Measurements from ENCODE around the gene SMIM1.

SMIM1 gene

GRCh38 chr1:3731583-3732433, 40.7 kb upstream of the SMIM1 start:
- Histone ChIP-seq H3K79me2 (ENCODE audit: control insufficient read depth, insufficient read depth, low read length, unreplicated experiment) (no peaks in the 10 kb centered on the region), H2AFZ (ENCODE audit: low read length, unreplicated experiment) (no peak overlapping the region), H3K36me3 (ENCODE audit: insufficient read depth, low read length) (no peaks in the 10 kb centered on the region), H3K27me3 (ENCODE audit: insufficient read depth, low read length) (peaks cover 16% of the 10 kb centered on the region; the same call in 1 of the 2 replicates), H3K4me1 (ENCODE audit: control insufficient read depth, insufficient read depth, low read length, unreplicated experiment) (peaks cover 4% of the 10 kb centered on the region), H3K27ac (ENCODE audit: low read depth, low read length) (no peak overlapping the region), H3K4me3 (ENCODE audit: low read depth, low read length) (no peak overlapping the region)

DNA sequence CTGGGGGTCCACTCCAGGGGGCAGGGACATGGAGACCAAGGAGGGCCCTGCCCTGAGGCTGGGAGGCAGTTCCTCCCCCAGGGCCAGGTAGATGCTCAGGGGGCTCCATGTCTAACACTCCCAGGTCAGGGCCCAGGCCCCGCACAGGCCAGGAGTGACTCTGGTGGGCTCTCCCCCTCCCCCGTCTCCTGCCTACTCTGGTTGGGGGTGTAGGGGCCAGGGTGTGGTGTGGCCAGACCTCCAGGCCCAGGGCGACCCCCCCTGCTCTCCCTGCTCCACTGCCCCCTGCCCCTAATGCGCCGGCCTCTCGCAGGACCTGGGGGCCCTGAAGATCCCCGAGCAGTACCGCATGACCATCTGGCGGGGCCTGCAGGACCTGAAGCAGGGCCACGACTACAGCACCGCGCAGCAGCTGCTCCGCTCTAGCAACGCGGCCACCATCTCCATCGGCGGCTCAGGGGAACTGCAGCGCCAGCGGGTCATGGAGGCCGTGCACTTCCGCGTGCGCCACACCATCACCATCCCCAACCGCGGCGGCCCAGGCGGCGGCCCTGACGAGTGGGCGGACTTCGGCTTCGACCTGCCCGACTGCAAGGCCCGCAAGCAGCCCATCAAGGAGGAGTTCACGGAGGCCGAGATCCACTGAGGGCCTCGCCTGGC, 40.0 kb upstream of the SMIM1 start:
- Histone ChIP-seq H2AFZ (ENCODE audit: low read length, unreplicated experiment) (no peak overlapping the region), H3K36me3 (ENCODE audit: insufficient read depth, low read length) (no peaks in the 10 kb centered on the region; the same call in 1 of the 2 replicates), H3K4me1 (ENCODE audit: control insufficient read depth, insufficient read depth, low read length, unreplicated experiment) (peaks cover 4% of the 10 kb centered on the region), H3K27me3 (ENCODE audit: insufficient read depth, low read length) (peaks cover 16% of the 10 kb centered on the region; the same call in 1 of the 2 replicates), H3K4me3 (ENCODE audit: low read depth, low read length) (no peak overlapping the region), H3K79me2 (ENCODE audit: control insufficient read depth, insufficient read depth, low read length, unreplicated experiment) (no peaks in the 10 kb centered on the region), H3K27ac (ENCODE audit: low read depth, low read length) (no peak overlapping the region)

DNA sequence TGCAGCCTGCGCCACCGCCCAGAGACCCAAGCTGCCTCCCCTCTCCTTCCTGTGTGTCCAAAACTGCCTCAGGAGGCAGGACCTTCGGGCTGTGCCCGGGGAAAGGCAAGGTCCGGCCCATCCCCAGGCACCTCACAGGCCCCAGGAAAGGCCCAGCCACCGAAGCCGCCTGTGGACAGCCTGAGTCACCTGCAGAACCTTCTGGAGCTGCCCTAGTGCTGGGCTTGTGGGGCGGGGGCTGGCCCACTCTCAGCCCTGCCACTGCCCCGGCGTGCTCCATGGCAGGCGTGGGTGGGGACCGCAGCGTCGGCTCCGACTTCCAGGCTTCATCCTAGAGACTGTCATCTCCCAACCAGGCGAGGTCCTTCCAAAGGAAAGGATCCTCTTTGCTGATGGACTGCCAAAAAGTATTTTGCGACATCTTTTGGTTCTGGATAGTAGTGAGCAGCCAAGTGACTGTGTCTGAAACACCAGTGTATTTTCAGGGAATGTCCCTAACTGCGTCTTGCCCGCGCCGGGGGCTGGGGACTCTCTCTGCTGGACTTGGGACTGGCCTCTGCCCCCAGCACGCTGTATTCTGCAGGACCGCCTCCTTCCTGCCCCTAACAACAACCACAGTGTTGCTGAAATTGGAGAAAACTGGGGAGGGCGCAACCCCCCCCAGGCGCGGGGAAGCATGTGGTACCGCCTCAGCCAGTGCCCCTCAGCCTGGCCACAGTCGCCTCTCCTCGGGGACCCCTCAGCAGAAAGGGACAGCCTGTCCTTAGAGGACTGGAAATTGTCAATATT, 39.3 kb upstream of the SMIM1 start:
- no peaks in the 10 kb centered on the region for H3K79me2 ChIP-seq (ENCODE audit: control insufficient read depth, insufficient read depth, low read length, unreplicated experiment)
- no peak overlapping the region for H2AFZ ChIP-seq (ENCODE audit: low read length, unreplicated experiment)
- peaks cover under 1% of the 10 kb centered on the region; the same call in 1 of the 2 replicates for H3K36me3 ChIP-seq (ENCODE audit: insufficient read depth, low read length)
- H3K27me3 ChIP-seq (ENCODE audit: insufficient read depth, low read length) = 0 out of 2 replicates have a peak, but pooled peaks cover 9% of the 10 kb centered on the region
- H3K4me1 ChIP-seq (ENCODE audit: control insufficient read depth, insufficient read depth, low read length, unreplicated experiment) = peaks cover 4% of the 10 kb centered on the region
- H3K27ac ChIP-seq (ENCODE audit: low read depth, low read length) = no peak overlapping the region
- H3K4me3 ChIP-seq (ENCODE audit: low read depth, low read length) = no peak overlapping the region

- Histone ChIP-seq H3K36me3 (ENCODE audit: insufficient read depth, low read length) (peaks cover 4% of the 10 kb centered on the region; the same call in 1 of the 2 replicates), H3K27me3 (ENCODE audit: insufficient read depth, low read length) (0 out of 2 replicates have a peak, but pooled peaks cover 6% of the 10 kb centered on the region), H2AFZ (ENCODE audit: low read length, unreplicated experiment) (no peak overlapping the region), H3K4me1 (ENCODE audit: control insufficient read depth, insufficient read depth, low read length, unreplicated experiment) (peaks cover 4% of the 10 kb centered on the region), H3K79me2 (ENCODE audit: control insufficient read depth, insufficient read depth, low read length, unreplicated experiment) (no peaks in the 10 kb centered on the region), H3K27ac (ENCODE audit: low read depth, low read length) (no peak overlapping the region), H3K4me3 (ENCODE audit: low read depth, low read length) (no peak overlapping the region)
These were observed 38.5 kb upstream of the SMIM1 start for GRCh38 chr1:3733883-3734589.

DNA sequence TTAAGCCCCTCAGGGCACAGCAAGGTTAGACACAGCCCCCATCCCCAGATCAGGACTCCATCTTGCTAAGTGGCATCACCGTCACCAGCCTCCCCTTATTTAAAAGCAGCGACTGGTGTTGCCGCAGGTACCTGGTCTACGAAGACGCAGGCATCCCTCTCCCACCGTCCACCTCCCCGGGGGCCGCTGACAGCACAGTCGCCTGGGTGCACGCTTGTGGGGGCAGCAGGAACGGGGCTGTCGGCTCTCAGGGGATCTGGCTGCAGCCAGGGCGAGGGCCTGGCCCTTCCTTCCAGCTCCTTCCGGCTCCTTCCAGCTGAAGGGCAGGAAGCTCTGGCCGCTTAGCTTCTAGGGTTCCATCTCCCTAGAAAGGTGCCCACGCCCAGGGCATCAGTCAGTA, 37.9 kb upstream of the SMIM1 start:
- Histone ChIP-seq H3K36me3 (ENCODE audit: insufficient read depth, low read length) (peaks cover 4% of the 10 kb centered on the region; the same call in 1 of the 2 replicates), H3K79me2 (ENCODE audit: control insufficient read depth, insufficient read depth, low read length, unreplicated experiment) (no peaks in the 10 kb centered on the region), H3K27me3 (ENCODE audit: insufficient read depth, low read length) (0 out of 2 replicates have a peak, but pooled peaks cover 1% of the 10 kb centered on the region), H2AFZ (ENCODE audit: low read length, unreplicated experiment) (no peak overlapping the region), H3K4me3 (ENCODE audit: low read depth, low read length) (no peak overlapping the region), H3K27ac (ENCODE audit: low read depth, low read length) (no peak overlapping the region), H3K4me1 (ENCODE audit: control insufficient read depth, insufficient read depth, low read length, unreplicated experiment) (peaks cover 4% of the 10 kb centered on the region)

- H3K36me3 ChIP-seq (ENCODE audit: insufficient read depth, low read length) = peaks cover 4% of the 10 kb centered on the region; the same call in 1 of the 2 replicates
- no peak overlapping the region for H3K4me3 ChIP-seq (ENCODE audit: low read depth, low read length)
- no peak overlapping the region for H2AFZ ChIP-seq (ENCODE audit: low read length, unreplicated experiment)
- H3K79me2 ChIP-seq (ENCODE audit: control insufficient read depth, insufficient read depth, low read length, unreplicated experiment) = no peaks in the 10 kb centered on the region
- no peak overlapping the region for H3K27ac ChIP-seq (ENCODE audit: low read depth, low read length)
- peaks cover 4% of the 10 kb centered on the region for H3K4me1 ChIP-seq (ENCODE audit: control insufficient read depth, insufficient read depth, low read length, unreplicated experiment)
- H3K27me3 ChIP-seq (ENCODE audit: insufficient read depth, low read length) = no peaks in the 10 kb centered on the region
These were observed 37.4 kb upstream of the SMIM1 start for GRCh38 chr1:3735027-3735681.

DNA sequence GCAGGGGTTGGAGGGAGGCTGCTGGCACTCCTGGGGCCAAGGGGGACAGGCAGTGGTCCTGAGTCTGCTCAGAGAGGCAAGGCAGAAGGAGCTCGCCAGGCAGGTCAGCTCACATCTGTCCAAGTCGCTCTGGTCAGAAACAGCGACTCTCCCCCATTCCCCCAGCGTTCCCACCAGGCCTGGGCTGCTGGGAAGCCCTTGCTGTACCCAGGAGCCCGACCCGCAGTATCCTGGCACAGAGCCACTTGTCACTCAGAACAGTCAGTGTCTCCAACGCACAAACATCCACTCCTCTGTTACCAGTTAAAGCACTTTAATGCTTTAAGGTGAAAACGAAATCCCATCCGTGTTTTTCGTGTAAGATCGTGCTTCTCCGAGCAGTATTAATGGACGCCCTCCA, 36.9 kb upstream of the SMIM1 start:
- no peak overlapping the region for H2AFZ ChIP-seq (ENCODE audit: low read length, unreplicated experiment)
- no peaks in the 10 kb centered on the region for H3K27me3 ChIP-seq (ENCODE audit: insufficient read depth, low read length)
- H3K4me1 ChIP-seq (ENCODE audit: control insufficient read depth, insufficient read depth, low read length, unreplicated experiment) = peaks cover 4% of the 10 kb centered on the region
- no peak overlapping the region for H3K27ac ChIP-seq (ENCODE audit: low read depth, low read length)
- peaks cover 4% of the 10 kb centered on the region; the same call in 1 of the 2 replicates for H3K36me3 ChIP-seq (ENCODE audit: insufficient read depth, low read length)
- no peak overlapping the region for H3K4me3 ChIP-seq (ENCODE audit: low read depth, low read length)
- H3K79me2 ChIP-seq (ENCODE audit: control insufficient read depth, insufficient read depth, low read length, unreplicated experiment) = no peaks in the 10 kb centered on the region

- Histone ChIP-seq H3K79me2 (ENCODE audit: control insufficient read depth, insufficient read depth, low read length, unreplicated experiment) (no peaks in the 10 kb centered on the region), H3K27ac (ENCODE audit: low read depth, low read length) (peak overlapping the region; percentile 39; the same call in 1 of the 2 replicates), H3K4me3 (ENCODE audit: low read depth, low read length) (no peak overlapping the region), H3K27me3 (ENCODE audit: insufficient read depth, low read length) (no peaks in the 10 kb centered on the region), H2AFZ (ENCODE audit: low read length, unreplicated experiment) (no peak overlapping the region), H3K36me3 (ENCODE audit: insufficient read depth, low read length) (peaks cover 4% of the 10 kb centered on the region; the same call in 1 of the 2 replicates), H3K4me1 (ENCODE audit: control insufficient read depth, insufficient read depth, low read length, unreplicated experiment) (peaks cover 4% of the 10 kb centered on the region)
These were observed 36.4 kb upstream of the SMIM1 start for GRCh38 chr1:3736131-3736561.

GRCh38 chr1:3736708-3737107, 35.8 kb upstream of the SMIM1 start:
- Histone ChIP-seq H3K4me1 (ENCODE audit: control insufficient read depth, insufficient read depth, low read length, unreplicated experiment) (peaks cover 4% of the 10 kb centered on the region), H2AFZ (ENCODE audit: low read length, unreplicated experiment) (no peak overlapping the region), H3K27ac (ENCODE audit: low read depth, low read length) (peak overlapping the region; percentile 39; the same call in 1 of the 2 replicates), H3K79me2 (ENCODE audit: control insufficient read depth, insufficient read depth, low read length, unreplicated experiment) (no peaks in the 10 kb centered on the region), H3K36me3 (ENCODE audit: insufficient read depth, low read length) (peaks cover 4% of the 10 kb centered on the region; the same call in 1 of the 2 replicates), H3K4me3 (ENCODE audit: low read depth, low read length) (no peak overlapping the region), H3K27me3 (ENCODE audit: insufficient read depth, low read length) (no peaks in the 10 kb centered on the region)

Measured in ACC112 (cell line).